GM21381 (cell line): Measurements from ENCODE around the gene ALMS1.
"Not testable (repeated sequence)": the region's sequence is repeated elsewhere in the genome, so short reads cannot be mapped to it uniquely, and the experiment has no call there.

ENCODE experiments used
- ATAC-seq: cut with Tn5 transposase; IDR thresholded peaks from one replicate; pipeline ENCODE4 v1.9.1; 2021; ENCODE audit warnings: mild to moderate bottlenecking, moderate library complexity; ENCODE audit not compliant: unreplicated experiment

The ALMS1 gene, protein sequence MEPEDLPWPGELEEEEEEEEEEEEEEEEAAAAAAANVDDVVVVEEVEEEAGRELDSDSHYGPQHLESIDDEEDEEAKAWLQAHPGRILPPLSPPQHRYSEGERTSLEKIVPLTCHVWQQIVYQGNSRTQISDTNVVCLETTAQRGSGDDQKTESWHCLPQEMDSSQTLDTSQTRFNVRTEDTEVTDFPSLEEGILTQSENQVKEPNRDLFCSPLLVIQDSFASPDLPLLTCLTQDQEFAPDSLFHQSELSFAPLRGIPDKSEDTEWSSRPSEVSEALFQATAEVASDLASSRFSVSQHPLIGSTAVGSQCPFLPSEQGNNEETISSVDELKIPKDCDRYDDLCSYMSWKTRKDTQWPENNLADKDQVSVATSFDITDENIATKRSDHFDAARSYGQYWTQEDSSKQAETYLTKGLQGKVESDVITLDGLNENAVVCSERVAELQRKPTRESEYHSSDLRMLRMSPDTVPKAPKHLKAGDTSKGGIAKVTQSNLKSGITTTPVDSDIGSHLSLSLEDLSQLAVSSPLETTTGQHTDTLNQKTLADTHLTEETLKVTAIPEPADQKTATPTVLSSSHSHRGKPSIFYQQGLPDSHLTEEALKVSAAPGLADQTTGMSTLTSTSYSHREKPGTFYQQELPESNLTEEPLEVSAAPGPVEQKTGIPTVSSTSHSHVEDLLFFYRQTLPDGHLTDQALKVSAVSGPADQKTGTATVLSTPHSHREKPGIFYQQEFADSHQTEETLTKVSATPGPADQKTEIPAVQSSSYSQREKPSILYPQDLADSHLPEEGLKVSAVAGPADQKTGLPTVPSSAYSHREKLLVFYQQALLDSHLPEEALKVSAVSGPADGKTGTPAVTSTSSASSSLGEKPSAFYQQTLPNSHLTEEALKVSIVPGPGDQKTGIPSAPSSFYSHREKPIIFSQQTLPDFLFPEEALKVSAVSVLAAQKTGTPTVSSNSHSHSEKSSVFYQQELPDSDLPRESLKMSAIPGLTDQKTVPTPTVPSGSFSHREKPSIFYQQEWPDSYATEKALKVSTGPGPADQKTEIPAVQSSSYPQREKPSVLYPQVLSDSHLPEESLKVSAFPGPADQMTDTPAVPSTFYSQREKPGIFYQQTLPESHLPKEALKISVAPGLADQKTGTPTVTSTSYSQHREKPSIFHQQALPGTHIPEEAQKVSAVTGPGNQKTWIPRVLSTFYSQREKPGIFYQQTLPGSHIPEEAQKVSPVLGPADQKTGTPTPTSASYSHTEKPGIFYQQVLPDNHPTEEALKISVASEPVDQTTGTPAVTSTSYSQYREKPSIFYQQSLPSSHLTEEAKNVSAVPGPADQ (N-terminal part only)

DNA sequence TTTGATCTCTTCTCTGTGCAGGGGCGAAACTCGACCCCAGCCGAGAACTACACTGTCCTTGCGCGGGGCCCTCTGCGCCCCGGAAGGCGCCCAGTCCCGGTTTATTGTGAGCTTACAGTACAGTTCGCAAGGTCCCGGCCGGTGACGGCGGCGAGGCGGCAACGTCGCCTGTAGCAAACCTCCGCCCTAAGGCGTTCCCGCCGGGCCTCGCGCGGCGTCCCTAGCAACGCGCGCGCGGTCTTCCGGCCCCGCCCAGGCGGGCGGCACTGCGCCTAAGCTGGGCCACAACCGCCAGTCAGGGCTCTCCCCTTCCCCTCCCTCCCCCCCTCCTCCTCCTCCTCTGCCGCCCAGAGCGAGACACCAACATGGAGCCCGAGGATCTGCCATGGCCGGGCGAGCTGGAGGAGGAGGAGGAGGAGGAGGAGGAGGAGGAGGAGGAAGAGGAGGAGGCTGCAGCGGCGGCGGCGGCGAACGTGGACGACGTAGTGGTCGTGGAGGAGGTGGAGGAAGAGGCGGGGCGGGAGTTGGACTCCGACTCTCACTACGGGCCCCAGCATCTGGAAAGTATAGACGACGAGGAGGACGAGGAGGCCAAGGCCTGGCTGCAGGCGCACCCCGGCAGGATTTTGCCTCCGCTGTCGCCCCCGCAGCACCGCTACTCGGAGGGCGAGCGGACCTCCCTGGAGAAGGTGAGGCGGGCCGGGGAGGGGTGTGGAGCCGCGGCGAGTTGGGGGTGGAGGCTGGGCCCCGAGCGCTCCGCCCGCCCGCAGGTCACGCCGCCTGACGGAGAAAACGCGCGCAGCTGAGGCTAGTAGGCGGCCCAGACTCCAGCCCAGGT lies at the start of gene ALMS1:
Gene ALMS1 (plus strand): TSS at position 333 of the 838 bp plus-strand sequence. CDS start 33 bp downstream, at position 366.
- ATAC-seq = peak; percentile 87

DNA sequence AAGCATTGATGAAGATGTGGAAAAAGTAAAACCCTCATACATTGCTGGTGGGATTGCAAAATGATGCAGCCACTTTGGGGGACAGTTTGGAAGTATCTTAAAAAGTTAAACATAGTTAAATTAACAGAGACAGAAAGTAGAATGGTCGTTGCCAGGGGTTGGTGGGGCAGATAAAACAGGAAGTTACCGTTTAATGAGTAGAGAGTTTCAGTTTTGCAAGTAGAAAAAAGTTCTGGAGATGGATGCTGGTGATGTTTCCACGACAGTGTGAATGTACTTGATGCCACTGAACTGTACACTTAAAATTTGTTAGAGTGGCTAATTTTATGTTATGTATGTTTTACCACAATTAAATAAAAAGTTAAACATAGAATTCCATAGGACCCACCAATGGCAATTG lies 47.8 kb upstream of the ALMS1 start:
- no peak for ATAC-seq

DNA sequence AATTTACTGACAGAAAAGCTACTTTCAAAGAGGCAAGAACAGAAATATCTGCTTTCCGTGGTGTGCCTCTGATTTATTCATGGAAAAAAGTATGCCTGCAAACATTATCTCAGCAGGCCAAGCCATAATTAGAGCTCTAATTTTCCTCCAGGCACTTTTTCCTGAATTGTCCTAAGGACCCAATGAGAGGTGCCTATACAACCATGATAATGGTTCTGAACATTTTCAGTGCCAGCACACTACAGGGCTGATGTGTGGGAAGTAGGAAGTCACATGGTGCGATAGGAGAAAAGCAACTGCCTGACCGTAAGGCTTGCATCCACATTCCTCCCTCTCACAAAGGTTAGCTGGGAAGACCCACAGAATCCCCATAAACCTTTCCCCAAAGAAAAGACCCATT lies 46.4 kb upstream of the ALMS1 start:
- no peak for ATAC-seq

GRCh38 chr2:73341039-73341438 lies 44.6 kb upstream of the ALMS1 start:
- no peak for ATAC-seq

DNA sequence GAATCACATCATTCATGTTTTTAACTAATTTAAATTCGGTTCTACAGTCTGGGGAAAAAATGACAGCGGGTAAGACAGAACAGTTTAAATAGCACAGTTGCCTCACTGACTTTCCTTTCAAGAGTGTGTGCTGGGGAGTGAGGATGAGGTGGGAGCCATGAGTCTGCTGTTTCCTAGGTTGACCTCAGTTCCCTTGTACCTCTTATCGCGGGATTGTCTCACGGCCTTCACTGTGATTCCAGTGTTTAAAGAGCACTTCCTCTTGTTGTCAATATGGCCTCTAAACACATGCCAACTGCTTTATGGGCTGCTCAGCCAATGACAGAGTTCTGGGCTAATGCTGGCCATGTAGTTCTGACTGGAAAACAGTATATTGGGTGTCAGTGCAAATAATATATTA lies 41.6 kb upstream of the ALMS1 start:
- no peak for ATAC-seq

GRCh38 chr2:73344747-73345146 lies 40.9 kb upstream of the ALMS1 start:
- ATAC-seq = not testable (repeated sequence)

GRCh38 chr2:73350035-73350691 lies 35.5 kb upstream of the ALMS1 start:
- ATAC-seq = no peak

GRCh38 chr2:73356097-73356496 lies 29.5 kb upstream of the ALMS1 start:
- no peak for ATAC-seq

- ATAC-seq = no peak
These were observed 25.5 kb upstream of the ALMS1 start for GRCh38 chr2:73359915-73360697.

DNA sequence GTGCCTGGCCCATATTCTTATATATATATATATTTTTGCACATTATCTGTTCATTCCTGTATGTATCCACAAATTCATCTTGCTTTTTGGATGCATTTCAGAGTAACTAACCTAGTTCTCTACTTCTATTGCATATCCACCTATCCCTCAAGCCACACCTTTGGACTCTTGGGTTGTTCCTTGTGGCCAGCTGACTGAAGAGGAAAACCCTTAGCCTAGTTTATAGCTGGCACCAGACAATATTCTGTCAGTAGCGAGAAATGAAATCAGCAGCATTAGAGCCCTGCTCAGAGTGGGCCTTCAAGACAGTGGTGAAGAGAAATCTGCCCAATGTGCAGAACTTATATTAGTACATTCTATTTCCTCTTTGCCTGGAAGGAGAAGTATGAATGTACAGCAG lies 19.6 kb upstream of the ALMS1 start:
- ATAC-seq = no peak

DNA sequence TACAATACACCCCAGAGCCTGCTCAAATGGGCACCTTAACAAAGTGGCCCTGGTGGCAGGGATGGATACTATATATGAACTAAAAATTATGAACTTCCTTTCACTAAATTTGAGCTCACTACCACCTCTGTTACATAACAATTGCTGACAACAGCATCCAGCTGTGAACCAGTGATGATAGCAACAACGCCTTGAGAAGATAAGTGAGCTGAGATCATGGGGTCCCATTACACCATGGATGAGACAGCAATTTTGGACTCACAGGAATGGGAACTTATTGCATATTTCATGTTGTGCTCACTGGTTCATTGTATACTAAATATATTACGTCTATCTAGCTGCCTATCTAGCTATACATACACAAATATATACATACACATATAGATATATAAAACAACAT lies 16.9 kb upstream of the ALMS1 start:
- no peak for ATAC-seq

- ATAC-seq = no peak
These were observed 15.3 kb upstream of the ALMS1 start for GRCh38 chr2:73370348-73370747.

DNA sequence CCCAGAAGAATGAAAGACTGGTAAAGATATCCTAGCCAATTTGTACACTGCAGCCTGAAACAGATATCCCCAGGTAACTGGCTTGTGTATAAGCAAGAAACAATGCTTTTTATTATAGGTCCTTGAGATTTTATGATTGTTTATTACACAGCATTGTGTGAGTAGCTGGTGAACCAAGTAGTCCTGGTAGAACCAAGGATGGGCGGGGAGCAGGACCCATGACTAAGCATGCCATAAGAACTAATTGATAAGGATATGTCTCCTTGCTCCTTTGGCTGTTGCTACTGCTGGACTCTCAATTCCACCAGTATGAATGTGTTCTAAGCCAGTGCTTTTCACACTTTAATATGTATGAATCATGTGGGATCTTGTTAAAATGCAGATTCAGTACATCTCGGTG lies 12.3 kb upstream of the ALMS1 start:
- no peak for ATAC-seq

GRCh38 chr2:73374269-73374668 lies 11.4 kb upstream of the ALMS1 start:
- ATAC-seq = no peak

DNA sequence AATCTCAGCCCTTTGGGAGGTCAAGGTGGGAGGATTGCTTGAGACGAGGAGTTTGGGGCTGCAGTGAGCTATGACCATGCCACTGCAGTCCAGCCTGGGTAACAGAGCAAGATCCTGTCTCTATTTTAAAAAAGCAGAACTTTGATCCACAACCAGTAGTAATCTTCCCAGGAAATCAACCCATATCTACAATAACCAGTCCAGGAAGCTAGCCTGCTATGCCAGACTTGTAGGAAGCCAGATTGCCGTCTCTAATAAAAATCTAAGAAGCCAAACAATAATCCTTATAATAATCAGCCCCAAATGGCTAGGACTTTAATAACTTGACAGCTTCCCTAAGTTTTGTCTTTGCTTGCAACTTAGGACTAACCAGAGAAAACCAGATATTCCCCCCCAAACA lies 9.0 kb upstream of the ALMS1 start:
- no peak for ATAC-seq

DNA sequence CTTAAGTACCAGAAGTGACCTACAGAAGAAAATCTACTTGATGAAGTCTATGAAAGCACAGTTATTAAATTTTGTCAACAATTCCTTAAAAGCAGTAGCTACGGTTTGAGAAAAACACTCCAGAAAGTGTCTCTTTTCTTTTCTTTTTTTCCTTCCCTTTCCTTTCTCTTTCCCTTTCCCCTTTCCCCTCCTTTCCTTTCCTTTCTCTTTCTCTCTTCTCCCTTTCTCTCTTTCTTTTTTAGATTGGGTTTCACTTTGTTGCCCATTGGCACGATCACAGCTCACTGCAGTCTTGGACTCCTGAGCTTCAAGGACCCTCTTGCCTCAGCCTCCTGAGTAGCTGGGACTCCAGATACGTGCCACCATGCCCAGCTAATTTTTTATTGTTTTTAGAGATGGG lies 2.6 kb upstream of the ALMS1 start:
- ATAC-seq = no peak

DNA sequence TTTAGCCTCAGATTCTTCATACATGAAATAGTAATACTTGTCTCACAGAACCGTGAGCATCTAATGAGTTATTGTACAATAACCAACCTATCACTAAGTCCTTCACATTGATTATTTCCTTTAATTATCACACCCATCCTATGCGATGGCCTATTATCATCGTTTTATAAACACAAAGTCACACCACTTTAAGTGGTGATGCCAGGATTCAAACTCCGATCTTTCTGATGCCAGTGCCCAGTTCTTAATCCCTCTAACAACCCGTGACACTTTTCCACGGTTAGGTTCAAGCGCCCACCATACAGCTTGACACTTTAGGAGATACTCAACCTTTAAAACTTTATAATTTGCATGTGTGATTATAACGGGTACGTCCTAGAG lies 523 bp upstream of the ALMS1 start:
- ATAC-seq = no peak

GRCh38 chr2:73386342-73386868 lies 769 bp downstream of the ALMS1 start:
- peak; percentile 12 for ATAC-seq
